Stimulated activated CD8-positive, alpha-beta memory T cell treated with anti-CD3 and anti-CD28 coated beads, Interleukin-12 subunit alpha, Interleukin-12 subunit beta, amount 100 ng/mL, for 4 hours (primary cell): ENCODE results near the gene PDCD7.
"Not testable (repeated sequence)": the region's sequence is repeated elsewhere in the genome, so short reads cannot be mapped to it uniquely, and the experiment has no call there.

Experiments
- DNase-seq: peaks from one replicate; pipeline ENCODE4 v3.0.0-alpha.2; 2020; ENCODE audit warnings: low read depth

PDCD7 gene

DNA sequence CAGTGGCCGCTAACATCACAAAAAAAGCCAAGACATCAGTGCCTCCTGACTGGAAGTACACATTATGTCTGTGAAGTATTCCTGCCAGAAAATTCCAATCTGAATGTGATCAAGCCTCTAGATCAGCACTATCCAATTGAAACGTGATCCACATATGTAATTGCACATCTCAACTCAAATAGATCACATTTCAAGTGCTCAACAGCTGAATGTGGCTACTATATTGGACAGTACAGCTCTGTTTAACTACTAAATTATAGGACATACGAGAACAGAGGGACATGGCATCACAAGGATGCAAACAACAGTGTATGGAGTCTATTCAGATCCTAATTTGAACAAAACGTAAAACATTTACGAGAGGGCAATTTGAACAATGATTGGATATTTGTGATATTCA lies 18.1 kb downstream of the PDCD7 start:
- DNase-seq, result no peak

DNA sequence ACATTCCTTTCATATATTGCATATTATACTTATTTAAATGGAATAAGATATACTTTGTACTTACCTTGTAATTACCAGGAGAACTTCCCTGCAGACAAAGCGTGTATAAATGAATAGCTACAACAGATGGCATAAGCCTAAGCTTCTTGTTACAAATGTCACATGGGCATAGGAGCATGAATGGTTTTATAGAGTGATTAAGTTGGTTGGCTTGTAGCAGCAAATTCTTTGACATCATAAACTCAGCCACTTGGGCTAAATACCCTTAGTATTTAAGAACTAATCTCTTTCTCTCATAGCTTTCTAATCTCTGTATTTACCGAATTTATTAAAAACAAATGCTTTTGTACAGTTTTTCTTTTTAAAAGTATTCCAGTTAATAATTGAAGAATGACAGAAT lies 18.5 kb downstream of the PDCD7 start, which contains the start of gene UBAP1L:
UBAP1L (minus strand) TSS at position 115 of the 400 bp plus-strand sequence. CDS start 8,985 bp downstream, outside the sequence.
- no peak for DNase-seq

GRCh38 chr15:65110676-65111292 lies 22.8 kb downstream of the PDCD7 start:
- DNase-seq, result no peak

GRCh38 chr15:65106011-65106590 lies 27.5 kb downstream of the PDCD7 start:
- DNase-seq, result no peak

DNA sequence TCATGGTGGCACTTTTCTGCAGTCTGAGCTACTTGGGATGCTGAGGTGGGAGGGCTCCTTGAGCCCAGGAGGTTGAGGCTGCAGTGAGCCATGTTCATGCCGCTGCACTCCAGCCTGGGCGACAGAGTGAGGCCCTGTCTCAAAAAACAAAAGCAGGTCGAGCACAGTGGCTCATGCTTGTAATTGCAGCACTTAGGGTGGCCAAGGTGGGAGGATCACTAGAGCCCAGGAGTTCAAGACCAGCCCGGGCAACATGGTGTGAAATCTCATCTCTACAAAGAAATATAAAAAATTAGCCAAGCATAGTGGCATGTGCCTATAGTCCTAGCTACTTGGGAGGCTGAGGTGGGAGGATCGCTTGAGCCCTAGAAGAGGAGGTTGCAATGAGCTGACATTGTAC lies 28.6 kb downstream of the PDCD7 start:
- no peak for DNase-seq

- no peak for DNase-seq
These were observed 30.7 kb downstream of the PDCD7 start for GRCh38 chr15:65102912-65103311.

DNA sequence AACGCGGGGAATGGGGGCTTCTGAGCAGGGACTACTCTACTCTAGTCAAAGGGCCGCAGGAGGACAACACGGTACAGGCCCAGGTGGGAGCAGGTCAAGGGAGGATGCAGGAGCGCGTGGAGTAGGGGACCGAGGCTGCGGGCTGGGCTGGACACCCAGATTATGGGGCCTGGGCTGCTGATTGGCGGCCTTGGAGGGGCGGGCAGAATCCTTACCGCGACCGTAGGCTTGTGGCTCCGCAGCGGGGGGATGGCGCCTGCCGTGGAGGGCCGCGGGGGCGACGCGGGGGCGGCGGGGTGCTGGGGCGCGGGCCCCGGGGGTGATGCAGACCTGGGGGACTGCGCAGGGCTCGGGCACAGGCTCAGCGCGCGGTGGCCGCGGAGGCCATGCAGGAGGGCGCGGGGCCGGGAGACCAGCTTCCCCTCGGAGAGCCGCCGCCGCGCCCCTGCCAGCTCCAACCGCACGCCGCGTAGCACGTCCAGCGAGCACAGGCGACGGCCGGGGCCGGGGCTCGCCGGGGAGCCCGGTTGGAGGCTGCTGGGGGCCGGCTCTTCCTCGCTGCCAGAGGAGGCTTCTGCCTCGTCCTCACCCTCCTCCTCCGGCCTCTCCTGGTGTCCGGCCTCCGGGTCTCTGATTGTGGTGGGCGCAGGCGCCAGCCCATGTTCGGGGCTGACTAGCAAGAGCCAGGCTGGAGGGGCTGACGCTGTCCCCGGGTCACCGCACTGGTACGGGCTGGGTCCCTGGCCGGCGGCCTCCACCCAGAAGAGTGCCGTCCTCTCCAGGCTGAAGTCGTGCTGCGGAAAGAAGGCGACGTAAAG lies 31.5 kb downstream of the PDCD7 start:
- DNase-seq, result no peak

DNA sequence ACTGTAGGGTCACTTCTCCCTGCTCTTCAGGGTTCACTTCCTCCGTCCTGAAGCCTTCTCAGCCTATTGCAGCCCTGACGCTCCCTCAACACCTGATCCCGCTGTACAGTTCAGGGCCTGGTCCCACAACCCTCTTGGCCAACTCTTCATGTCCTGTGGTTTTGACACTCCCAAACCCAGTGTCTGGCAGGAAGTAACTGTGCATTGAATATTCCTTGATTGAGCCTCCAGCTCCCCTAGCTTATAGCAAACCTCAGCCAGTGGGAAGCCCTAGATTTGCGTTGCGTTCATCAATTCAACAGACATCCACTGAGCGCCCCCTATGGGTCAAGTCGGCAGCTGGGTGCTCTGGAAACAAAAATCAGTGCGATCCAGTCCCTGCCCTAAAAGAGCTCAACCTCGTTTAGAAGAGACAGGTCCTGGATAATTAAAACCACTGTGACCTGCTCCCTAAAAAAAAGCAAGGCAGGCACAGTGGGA lies 32.2 kb downstream of the PDCD7 start:
- DNase-seq, result no peak

DNA sequence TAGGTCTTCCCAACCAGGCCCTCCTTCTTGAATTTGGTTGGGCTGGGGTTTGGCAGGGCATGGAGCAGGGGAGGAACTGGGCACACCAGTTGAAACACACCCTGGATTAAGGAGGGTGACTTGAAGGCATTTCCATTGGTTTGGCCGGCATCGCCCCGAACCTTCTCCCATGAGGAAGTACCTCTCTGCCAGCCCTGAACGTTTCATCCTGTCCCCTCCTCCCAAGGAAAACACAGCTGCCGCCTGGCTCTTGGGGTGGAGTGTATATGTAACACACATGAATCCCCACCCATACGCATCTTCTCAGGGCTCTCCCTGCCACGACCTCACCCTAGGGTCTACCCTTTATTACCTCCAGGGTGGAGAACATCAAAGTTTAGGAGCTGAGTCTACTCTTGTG lies 33.2 kb downstream of the PDCD7 start:
- DNase-seq, result no peak

DNA sequence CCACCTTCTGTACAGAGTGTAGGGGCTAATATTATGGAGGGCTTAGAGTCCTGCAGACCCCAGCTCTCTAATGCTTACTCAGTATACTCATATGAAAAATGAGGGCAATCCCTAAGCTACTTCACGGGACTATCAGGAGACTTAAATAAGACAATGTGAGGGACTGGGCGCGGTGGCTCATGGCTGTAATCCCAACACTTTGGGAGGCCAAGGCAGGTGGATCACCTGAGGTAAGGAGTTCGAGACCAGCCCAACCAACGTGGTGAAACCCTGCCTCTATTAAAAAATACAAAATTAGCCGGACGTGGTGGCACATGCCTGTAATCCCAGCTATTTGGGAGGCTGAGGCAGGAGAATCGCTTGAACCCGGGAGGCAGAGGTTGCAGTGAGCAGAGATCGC lies 33.8 kb downstream of the PDCD7 start:
- DNase-seq, result not testable (repeated sequence)

GRCh38 chr15:65099336-65099735 lies 34.3 kb downstream of the PDCD7 start:
- no peak for DNase-seq

DNA sequence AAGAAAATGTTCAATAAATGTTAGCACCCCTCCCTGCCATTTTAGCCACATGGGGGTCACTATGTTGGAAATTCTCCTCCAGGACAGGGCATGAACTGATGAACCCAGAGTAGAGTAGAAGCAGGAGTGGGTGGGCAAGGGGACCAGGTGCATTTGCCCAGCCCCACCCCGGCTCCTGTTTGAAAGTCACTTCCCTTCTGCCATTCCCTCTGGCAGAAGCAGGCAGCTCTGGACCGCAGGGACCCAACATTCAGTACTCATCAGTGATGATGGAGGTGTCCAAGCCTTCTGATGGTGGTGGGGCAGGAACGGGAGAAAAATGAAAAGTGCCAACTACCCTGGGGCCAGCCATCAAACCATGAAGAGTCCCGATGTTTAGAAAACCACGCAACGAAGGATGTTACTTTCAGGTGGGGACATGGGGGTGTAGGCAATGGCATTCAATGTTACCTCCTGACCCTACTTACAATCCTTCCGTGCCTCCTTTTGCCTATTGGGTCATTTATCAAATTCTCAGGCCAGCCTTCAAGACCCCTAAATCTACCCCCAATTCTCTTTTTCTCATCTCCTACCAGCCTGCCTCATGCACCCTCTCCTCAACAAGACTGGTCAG lies 35.9 kb downstream of the PDCD7 start:
- DNase-seq, result no peak

DNA sequence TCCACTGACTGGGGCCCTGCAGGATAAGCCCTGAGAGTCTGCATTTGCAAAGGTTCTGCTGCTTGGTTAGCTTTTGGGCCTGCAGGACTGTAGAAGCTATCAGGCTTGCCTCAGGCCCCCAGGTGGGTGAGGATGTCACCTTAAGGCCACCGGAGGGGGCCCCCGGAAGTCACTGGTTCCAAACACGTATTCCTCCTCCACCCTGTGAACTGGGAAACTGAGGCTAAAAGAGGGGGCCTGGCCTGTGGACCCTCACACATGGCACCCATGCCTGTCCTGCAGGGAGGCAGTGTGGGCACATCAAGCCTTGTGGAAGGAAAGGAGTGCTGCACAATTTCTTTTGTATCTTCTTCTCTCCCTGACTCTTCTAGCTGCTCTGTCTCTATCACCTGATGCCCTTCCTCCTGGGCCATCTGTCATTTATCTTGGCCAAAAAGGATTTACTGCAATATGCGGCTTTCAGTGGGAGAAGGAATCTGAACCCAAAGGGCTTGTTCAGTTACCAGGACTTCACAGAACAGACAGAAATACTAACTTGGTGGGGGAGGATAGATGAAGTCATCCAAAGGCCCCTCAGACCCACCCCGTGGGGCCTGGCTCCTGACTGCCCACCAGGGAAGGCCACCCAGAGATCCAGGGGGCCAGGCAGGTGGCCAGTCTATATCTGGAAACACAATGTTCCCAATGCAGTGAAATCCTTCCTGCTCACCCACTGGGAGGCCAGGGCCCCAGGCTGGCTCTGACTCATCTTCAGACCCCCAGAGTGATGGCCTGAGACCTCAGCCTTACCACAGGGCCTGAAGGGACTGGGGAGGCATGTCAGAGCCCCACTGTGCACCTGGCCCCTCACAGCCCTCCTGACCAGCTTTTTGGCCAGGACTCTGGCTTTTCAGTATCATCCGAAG lies 36.9 kb downstream of the PDCD7 start:
- no peak for DNase-seq

DNA sequence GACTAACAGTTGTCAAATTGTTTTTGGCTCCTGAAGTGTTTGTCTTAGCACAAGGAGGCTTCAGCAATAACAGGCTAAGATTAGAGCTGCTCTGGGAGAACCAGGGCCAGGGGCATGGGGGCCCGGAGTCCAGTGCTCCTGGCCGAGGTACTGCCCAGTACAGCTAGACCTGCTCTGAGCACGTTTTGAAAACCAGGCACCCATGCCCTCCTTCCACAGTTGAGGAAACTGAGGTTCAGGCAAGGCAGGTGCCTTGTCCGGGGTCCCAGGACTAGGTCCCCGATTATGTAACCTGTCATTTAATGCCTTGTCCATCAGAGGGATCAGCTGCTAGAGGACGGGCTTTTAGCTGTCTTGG lies 37.9 kb downstream of the PDCD7 start:
- DNase-seq, result no peak

GRCh38 chr15:65095011-65095746 lies 38.4 kb downstream of the PDCD7 start:
- no peak for DNase-seq

DNA sequence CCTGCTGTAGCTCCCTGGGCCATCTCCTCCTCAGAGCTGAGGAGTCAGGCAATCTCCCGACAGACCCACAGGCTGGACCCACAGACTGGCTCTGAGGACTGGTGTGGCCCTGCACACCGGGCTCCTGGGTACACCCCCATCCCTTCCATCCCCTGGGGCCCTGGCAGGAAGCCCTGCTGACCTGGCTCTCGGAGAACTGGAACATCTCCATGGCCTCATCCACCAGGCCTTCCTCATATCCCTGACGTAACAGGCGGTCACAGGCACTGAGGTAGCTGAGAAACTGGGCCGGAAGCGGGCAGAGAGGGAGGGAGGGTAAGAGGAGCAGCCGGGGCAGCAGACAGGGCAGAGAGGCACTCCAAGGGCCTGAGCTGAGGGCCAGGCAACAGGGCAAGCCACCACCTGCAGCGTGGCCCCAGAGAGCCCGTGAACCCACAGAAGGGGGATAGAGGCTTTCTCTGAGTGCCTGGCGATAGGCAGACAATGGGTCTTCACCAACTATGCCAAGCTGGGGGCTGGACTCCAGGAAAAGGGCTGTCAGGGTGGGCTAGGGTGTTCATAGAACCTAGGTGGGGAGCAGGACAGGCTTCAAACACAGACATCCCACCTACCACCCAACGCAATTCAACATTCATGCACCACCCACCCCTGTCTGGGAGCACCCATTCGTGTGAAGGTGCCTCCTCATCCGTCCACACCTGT lies 39.2 kb downstream of the PDCD7 start:
- DNase-seq, result no peak

- DNase-seq, result not testable (repeated sequence)
These were observed 39.8 kb downstream of the PDCD7 start for GRCh38 chr15:65093793-65094170.

DNA sequence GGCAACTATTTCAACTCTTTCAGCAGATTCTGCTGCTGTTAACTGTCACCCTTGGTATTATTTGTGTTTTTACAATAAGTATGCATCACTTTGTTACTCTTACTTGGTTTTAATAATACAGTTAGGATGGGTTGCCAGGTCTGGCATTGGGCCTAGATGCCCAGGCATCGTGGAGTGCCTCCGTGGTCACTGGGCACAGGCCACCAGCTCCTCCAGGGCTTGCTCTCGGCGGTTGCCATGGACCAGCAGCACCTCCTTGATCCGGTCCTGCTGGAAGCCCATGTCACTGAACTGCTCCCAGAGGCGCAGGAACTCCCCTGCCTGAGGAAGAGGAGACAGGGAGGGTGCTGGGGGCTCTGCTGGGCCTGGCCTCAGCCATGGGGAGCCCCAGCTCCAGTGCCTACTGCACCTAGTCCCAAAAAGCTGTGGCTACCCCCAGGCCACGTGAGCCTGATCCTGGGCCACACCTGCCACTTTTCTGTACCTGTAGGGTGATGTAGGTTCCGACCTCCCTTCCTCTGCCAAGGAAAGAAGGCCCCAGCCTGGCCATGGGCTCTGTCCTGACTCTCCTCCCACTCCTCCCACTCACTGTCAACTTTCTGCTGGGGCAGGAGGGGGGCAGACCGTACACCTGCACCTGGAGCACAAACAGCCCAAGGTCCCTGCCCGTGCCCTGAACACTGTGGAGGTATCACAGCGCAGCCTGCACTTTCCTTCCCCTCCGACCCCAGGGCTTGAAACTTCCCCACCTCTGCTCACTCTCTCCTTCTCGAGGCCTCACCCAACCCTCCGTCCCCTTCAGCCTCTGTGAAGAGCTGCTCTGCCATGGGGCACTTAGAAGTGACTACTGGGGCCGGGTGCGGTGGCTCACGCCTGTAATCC lies 40.5 kb downstream of the PDCD7 start:
- DNase-seq, result no peak
